GM20000 (cell line): ENCODE results near the gene RAPGEF2.

Source experiments
- DNase-seq: peaks from one replicate; pipeline ENCODE4 v3.0.0; 2012; ENCODE audit warnings: low spot score
- CTCF ChIP-seq: IDR thresholded peaks from 2 replicates; pipeline ENCODE4 v1.5.1; 2012; ENCODE audit warnings: mild to moderate bottlenecking, control low read depth; ENCODE audit errors: extremely low read depth, missing control alignments

The RAPGEF2 gene

DNA sequence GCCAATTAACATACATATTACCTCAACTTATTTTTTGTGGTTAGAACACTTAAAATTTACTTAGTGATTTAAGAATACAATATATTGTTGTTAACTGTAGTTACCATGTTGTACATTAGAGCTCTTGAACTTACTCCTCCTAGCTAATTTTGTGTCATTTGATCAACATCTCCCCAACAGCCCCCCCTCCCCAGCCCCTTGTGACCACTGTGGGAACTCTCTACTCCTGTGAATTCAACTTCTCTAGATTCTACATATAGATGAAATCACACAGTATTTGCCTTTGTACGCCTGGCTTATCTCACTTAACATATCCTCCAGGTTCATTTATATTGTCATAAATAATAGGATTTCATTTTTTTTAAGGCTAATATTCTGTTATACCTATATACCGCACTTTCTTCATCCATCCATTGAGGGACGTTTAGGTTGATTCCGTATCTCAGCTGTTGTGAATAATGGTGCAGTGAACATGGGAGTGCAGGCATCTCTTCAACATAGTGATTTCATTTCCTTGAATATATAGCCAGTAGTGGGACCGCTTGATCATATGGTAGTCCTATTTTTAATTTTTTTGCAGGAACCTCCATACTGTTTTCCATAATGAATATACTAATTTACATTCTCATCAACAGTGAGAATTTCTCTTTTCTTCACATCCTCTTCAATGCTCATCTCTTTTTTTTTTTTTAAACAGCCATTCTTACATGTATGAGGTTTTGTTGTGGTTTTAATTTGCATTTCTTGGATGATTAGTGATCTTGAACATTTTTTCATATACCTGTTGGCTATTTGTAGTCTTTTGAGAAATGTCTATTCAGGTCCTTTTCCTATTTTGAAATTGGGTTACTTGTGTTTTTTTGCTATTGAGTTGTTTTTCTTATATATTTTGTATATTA is 66.8 kb downstream of the RAPGEF2 start:
- TF ChIP-seq CTCF, result no peak

GRCh38 chr4:159171287-159171686 is 68.4 kb downstream of the RAPGEF2 start:
- DNase-seq, result no peak
- TF ChIP-seq CTCF, result no peak

More for the DNA sequence above, 66.8 kb downstream of the RAPGEF2 start:
- no peak for DNase-seq

- DNase-seq, result no peak
- TF ChIP-seq CTCF, result no peak
Observed at GRCh38 chr4:159173886-159174285, 71.0 kb downstream of the RAPGEF2 start.

- no peak for DNase-seq
- TF ChIP-seq CTCF, result no peak
Observed at GRCh38 chr4:159174645-159175084, 71.8 kb downstream of the RAPGEF2 start.

DNA sequence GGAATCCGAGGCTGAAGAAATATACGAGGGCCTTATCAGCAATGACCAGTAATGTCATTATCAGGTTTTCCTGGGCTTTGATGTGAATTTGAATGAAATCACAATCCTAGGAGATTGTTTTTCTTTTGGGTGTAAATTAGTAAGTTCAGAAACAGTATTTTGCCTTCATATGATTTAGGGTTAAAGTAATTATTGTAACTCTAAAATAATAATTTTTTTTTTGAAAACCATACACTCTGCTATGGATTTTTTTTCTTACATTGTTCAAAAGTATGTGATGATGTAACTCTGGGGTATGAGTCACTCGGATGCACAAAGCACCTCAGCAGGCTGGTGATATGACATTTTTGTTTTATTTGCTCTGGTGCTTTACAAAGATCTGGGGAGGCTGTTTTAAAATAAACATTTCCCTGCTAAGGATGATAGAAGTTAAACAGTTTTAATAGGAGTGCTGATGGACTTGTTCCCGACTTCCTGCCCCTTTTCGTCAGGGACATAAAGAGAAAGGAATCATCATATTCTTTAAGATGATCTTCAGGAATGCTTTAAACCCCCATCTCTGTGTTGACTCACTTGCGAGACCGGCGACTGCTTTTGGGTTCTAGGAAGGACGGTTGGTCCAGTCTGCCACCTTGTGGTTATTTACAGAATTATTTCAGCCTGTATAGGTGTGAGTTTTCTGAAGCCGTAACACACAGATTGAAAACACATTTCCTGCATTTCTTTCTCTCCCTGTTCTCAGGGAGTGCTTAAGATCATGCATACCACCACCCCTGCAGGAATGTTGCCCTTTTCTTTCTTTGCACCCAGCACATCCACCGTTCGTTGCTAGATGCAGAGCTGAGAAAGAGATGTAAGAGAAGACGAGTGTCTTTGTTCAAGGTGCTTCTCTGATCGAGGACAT is 72.5 kb downstream of the RAPGEF2 start:
- peak; percentile 24 for DNase-seq
- peak; percentile 33 for TF ChIP-seq CTCF

GRCh38 chr4:159175989-159176375 is 73.1 kb downstream of the RAPGEF2 start:
- TF ChIP-seq CTCF, result no peak
- DNase-seq, result no peak
